ENCODE measurements around the gene CCT6B.
"Not testable (repeated sequence)": the region's sequence is repeated elsewhere in the genome, so short reads cannot be mapped to it uniquely, and the experiment has no call there.

CCT6B gene

DNA sequence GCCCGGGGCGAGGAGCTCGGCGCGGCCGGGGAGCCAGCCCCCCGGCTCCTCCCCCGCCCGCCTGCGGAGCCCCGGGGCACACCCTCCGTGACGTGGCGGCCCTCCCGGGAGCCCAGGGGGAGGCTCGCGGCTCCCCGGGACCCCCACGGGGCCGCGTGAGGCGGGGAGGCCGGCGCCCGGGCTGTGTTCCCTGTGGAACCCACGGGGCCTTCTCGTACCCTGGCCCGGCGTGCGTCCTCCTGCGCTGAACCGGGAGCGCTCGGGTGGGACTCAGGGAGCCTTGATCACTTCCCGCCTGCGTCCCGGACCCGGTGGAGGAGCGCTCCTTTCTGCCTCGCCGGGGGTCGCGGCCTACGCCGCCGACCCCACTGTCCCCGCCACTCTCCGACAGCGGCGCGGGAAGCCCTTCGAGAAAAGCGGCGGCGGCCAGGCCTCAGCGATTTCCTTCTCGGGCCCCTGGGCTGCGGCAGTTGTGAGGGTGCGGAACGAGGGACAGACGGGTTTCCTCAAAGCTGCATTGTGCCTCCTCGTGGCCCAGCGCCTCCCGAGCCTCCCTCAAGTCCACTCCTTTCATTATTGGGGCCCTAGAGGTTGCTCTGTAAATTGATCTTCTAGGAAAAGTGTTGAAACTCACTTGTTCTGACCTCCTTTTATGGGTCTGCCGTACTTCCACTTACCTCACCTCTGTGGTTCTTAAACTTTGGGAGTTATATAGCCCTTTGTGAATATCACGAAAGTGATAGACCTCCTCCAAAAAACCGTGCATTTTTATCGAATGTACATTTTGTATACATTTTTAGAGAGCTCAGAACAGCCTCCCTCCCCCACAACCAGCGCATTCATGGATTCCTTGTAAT lies 19.6 kb upstream of the CCT6B start:
- peak; percentile 57 to 84 for DNase-seq (ENCODE audit: low read depth in 2 of 2)

DNA sequence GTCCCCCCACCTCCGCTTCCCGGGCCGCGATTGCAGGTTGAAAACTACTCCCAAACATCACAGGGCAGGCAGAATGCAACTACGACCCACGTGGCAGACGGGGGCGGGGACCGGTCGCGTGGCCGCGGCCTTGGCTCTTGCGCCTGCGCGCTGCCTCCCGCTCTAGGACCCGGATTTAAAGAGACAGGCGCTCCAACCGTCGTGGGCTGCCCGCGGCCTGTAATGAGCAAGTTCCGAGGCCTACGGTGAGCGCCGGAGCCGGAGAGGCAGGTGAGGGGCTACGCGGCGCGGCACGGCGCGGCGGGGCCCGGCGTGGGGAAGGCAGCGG lies 19.1 kb upstream of the CCT6B start, which contains the start of gene LIG3:
Gene LIG3, plus strand, starts transcription at position 160 of the 328 bp plus-strand sequence. CDS start 2,494 bp downstream, outside the sequence.
- DNase-seq (ENCODE audit: low read depth in 2 of 2): peak; percentile 91 to 94

DNA sequence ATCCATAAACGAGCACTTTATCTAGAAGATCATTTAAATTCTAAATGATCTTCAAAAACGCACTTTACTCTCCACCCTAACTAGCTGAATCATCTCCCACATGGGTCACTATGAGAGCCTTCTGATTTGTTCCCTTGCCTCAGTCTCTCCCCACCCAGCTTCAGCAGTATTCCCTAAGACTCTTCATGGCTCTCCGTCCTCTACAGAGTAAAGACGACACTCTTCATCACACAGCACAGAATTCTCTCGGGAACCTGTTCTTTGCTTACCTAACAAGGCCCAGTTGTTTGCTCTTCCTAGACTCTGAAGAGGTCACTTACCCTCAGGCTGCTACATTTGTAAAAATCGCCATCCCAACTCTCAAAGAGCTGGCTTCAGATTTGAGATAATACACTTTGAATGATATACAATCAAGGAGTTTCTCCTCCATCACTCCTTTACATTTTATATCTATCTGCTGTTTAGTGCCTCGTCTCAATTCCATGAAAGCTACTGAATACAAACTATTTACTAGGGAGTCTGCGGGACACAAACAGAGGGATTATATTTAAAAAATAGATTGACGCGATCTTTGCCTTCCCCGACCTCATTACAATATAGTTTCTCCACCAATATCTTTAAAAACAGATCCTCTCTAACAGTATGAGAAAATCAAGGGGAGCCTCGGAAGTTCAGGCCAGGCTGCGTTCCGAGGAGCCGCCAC lies 18.5 kb upstream of the CCT6B start:
- DNase-seq (ENCODE audit: low read depth in 2 of 2): no peak

- DNase-seq (ENCODE audit: low read depth in 2 of 2): no peak
These were observed 17.9 kb upstream of the CCT6B start for GRCh38 chr17:34979153-34979552.

DNA sequence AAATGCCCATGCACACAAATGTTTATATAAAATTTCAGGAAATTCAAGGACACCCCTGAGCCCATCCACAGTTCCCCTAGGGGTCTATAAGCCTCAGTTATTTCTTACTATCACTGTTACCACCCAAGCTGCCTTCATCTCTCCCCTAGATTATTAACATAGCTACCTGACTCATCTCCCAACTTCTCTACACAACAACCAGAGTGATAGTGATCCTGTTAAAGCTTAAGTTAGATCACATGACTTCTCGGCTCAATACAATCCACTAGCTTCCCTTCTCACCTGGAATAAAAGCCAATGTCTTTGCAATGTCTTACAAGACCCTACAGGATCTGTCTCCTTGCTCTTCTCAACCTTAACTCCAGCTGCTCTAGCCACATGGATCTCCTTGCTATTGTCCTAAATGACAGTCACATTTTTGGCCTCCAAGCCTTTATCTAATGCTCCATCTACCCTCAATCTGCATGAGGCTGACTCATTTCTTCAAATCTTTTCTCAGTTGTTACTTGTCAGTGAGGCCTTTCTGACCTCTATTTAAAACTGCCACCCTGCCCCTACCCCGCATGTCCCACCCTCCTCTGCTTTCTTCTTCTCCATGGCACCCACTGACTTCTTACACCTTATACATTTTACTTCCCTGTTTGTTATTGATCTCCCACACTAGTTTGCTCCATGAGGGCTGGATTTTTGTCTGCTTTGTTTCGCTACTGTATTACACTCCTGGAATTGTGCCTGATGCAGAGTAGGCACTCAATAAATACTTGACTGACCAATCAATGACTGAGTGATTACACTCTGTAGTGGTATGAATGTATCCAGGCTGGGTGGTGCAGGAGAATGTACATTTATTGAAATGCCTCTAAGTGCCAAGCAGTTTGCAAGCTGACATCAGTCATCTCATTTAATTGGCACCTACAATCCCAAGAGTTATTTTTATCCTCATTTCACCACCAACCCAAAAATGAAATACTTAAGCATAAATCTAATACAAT lies 13.8 kb upstream of the CCT6B start:
- DNase-seq (ENCODE audit: low read depth in 2 of 2): no peak

GRCh38 chr17:34974179-34974578 lies 12.9 kb upstream of the CCT6B start:
- DNase-seq (ENCODE audit: low read depth in 2 of 2): no peak

GRCh38 chr17:34958438-34958837 lies 2.8 kb downstream of the CCT6B start:
- no peak for DNase-seq (ENCODE audit: low read depth in 2 of 2)

DNA sequence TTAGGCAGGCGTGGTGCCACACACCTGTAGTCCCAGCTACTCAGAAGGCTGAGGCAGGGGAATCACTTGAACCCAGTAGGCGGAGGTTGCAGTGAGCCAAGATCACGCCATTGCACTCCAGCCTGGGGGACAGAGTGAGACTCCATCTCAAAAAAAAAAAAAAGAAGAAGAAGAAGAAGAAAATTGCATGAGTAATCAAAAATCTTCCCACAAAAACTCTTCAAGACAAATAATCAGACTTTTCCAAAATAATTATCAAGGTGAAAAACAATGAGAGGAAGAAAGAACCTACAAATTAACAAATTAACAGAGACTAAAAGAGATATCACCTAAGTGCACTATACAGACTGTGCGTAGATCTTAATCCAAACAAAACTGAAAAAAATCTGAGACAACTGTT lies 10.5 kb downstream of the CCT6B start:
- DNase-seq (ENCODE audit: low read depth in 2 of 2): not testable (repeated sequence)

- no peak for DNase-seq (ENCODE audit: low read depth in 2 of 2)
These were observed 31.0 kb downstream of the CCT6B start for GRCh38 chr17:34930283-34930682.

- no peak for DNase-seq (ENCODE audit: low read depth in 2 of 2)
These were observed 34.6 kb downstream of the CCT6B start for GRCh38 chr17:34926661-34927060.

GRCh38 chr17:34920676-34921075 lies 40.6 kb downstream of the CCT6B start:
- no peak for DNase-seq (ENCODE audit: low read depth in 2 of 2)

DNA sequence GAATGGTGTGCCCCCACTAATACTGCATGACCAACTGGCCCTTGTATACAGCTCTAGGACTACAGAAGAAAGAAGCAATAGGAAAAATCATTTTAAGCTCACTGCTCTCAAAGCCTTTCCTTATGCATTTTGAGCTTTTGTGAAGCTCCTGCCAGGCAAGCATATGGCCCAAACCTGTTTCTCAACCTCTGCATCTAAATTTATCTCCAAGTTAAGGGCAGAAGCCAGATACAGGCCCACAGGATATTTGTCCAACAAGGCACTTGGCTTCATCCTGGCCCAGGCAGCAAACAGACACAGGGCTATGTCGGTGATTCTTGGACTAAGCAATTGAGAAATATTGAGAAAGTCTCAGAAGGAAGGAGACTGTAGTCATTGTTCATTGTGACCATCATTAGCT lies 43.9 kb downstream of the CCT6B start:
- DNase-seq (ENCODE audit: low read depth in 2 of 2): no peak

DNA sequence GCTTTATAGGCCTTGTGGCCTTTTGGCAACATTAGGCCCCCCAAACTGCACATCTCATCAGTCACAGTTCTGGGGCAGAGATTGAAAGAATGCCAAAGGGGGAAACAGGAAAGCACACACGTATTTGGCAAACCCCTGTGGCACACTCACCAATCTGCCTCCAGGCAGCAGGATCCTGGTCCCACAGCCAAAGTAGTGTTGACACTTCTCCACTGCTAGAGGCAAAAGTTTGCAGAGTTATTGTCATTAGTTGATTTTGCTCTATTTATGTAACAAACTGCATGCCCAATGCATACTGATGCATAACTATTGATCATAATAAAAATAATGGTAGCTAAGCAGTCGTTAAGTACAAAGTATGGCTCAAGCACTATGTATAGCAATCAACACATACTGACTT lies 45.1 kb downstream of the CCT6B start:
- no peak for DNase-seq (ENCODE audit: low read depth in 2 of 2)

DNA sequence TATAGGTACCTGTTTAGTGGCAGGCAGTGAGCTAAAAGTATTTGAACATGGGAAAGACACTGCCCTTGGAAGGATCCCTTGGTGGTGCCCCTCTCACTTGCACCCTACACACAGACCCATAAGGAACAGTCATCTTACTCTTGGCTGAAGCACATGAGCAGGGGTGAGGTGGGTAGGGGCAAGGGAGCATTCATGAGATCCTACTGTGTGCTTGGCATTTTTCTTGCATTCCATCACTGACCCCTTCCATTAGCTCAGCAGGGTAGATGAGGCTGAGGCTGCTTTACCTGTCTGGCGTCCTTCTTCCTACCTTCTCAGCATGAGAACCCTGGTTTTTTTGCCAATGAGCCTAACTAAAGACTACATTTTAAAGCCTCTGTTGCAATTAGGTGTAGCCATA lies 48.3 kb downstream of the CCT6B start:
- no peak for DNase-seq (ENCODE audit: low read depth in 2 of 2)

- no peak for DNase-seq (ENCODE audit: low read depth in 2 of 2)
These were observed 52.2 kb downstream of the CCT6B start for GRCh38 chr17:34909040-34909439.

DNA sequence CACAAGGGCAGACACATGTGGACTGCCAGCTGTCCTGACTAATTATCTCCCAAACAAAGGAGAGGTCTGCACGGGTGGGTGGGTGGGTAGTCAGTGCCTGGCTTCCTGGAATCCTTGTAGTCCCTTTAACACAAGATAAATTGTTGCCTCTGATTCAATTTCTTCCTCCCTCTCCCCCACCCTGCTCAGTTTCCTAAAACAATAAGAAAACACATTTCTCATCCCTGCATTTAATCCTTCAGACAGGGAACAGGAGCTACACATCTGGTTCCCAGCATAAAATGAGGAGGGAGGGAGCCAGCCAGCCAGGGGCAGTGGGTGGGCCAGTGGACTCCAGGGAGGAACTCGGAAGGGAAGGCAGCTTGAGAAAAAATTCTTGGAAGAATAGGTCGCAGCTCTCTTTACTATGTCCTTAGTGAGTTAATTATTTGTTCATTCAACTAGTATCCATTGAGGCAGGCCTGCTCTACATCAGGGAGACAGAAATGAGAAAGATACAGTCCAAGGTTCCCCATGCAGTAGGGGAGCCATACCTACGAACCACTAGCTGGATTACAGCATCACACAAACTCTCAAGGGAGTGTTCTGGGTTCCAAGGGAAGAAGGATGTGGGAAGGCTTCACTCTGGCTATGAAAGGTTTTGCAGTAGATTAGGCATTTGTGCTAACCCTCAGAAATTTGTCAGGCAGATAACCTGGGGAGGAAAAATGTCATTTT lies 58.3 kb downstream of the CCT6B start:
- no peak for DNase-seq (ENCODE audit: low read depth in 2 of 2)

GRCh38 chr17:34899643-34900291 lies 61.5 kb downstream of the CCT6B start:
- DNase-seq (ENCODE audit: low read depth in 2 of 2): no peak

DNA sequence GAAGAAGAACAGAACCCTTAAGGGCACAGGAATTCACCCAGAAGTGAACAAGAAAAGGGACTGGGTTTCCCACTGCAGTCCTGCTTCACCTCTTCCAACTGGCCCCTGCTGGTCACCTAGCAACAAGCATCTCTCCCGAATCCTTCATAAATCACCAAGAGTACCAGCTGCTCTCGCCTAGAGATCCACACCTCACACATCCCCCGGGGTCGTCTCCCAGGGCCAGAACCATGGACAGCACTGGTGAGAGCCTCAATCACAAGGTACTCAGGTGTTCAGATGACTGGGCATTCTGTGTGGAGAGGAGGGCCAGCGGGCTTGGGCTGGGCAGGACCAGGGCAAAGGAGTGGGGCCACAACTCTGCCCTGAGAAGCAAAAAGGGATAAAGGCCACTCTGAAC lies 65.9 kb downstream of the CCT6B start:
- DNase-seq (ENCODE audit: low read depth in 2 of 2): no peak

DNA sequence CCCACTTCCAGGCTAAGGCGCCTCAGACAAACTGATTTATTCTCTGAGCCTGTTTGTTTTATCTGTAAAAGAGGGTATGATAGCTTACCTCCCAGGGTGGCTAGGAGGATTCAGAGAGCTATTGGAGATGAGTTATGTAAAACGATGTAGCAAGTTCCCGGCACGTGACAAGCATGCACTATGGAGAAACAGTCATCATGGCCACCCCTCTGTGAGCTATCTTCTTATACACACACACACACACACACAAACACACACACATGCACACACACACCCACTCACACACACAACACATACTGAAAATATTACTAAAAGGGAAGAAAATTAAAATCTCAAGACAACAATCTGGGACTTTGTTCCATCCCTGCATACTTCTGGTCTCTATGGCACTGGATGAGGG lies 66.3 kb downstream of the CCT6B start:
- no peak for DNase-seq (ENCODE audit: low read depth in 2 of 2)

- no peak for DNase-seq (ENCODE audit: low read depth in 2 of 2)
These were observed 68.6 kb downstream of the CCT6B start for GRCh38 chr17:34892461-34893249.

Data from stimulated activated CD8-positive, alpha-beta memory T cell treated with anti-CD3 and anti-CD28 coated beads, Interleukin-7, amount 100 ng/mL, for 4 hours (primary cell).